HuH-7 (cell line): ENCODE measurements around the gene TMEM106B.
"Not testable (repeated sequence)": the region's sequence is repeated elsewhere in the genome, so short reads cannot be mapped to it uniquely, and the experiment has no call there.

Source experiments
- DNase-seq: peaks from one replicate; pipeline ENCODE4 v3.0.0; 2011; ENCODE audit warnings: low spot score

The TMEM106B gene

DNA sequence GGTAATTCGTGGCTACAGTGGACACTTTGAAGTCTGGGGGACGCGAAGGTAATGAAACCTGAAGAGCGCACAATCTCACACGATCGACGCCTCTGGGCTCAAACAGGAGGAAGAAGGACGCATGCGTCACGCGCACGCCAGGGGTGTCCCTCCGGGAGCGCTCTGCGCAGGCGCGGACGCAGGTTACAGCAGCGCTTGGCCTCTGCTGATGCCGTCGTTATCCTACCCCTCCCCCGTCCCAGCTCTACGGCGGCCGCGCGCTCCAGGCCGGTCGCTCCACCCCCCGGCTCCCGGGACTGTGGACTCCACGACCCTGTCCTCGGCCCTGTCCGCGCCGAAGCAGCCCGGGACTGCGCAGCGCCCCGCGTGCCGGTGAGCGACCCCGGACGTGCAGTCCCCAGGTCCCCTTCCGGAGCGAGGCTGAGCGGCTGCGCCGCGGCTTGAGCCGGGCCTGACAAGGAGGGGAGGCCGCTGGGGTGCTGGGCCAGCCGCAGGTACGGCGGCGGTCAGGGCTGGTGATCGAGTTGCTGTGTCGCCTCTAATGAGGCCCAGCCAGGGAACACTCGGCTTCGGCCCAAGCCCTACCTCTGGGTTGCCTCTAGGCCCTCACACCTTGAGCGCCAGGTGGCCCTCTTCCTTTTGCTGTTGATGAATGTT is at the start of gene TMEM106B:
Gene TMEM106B, plus strand, starts transcription at position 241 of the 657 bp plus-strand sequence. CDS start 3,517 bp downstream, outside the sequence.
- peak; percentile 89 for DNase-seq

DNA sequence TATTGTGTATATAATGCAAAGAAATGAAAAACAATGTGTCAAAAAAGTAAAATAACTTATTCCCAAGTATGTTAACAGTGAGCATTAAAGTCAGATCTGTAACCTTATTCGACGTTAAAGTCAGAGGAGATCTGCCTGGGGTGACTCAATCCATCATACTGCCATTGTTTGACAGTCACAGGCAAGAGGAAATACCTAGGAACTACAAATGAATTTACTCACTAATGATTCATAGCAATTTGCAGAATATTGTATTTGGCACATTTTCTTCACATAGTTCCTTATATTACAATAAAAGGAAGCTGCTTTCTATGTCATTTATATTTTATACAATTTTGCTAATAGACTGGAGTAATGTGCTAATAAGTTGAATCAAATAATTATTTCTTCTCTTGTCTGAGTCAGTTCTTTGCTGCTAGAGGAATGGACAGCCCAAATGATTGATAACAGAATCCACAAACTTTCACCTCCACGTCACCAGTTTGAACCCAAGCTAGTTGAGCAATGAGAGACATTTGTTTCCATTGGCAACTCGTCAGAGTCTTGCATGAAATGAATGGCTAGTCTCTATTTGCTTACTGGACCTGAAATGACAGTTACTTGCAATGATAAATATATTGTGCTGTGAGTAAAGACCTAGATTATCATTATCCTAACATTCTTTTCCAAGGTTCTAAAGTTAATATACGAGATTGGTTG is 48.5 kb upstream of the TMEM106B start:
- DNase-seq: peak; percentile 29

DNA sequence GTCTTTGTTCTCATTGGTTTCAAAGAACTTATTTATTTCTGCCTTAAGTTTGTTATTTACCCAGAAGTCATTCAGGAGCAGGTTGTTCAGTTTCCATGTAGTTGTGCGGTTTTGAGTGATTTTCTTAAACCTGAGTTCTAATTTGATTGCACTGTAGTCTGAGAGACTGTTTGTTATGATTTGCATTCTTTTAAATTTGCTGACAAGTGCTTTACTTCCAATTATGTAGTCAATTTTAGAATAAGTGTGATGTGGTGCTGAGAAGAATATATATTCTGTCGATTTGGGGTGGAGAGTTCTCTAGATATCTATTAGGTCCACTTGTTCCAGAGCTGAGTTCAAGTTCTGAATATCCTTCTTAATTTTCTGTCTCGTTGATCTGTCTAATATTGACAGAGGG is 43.0 kb upstream of the TMEM106B start:
- DNase-seq: not testable (repeated sequence)

DNA sequence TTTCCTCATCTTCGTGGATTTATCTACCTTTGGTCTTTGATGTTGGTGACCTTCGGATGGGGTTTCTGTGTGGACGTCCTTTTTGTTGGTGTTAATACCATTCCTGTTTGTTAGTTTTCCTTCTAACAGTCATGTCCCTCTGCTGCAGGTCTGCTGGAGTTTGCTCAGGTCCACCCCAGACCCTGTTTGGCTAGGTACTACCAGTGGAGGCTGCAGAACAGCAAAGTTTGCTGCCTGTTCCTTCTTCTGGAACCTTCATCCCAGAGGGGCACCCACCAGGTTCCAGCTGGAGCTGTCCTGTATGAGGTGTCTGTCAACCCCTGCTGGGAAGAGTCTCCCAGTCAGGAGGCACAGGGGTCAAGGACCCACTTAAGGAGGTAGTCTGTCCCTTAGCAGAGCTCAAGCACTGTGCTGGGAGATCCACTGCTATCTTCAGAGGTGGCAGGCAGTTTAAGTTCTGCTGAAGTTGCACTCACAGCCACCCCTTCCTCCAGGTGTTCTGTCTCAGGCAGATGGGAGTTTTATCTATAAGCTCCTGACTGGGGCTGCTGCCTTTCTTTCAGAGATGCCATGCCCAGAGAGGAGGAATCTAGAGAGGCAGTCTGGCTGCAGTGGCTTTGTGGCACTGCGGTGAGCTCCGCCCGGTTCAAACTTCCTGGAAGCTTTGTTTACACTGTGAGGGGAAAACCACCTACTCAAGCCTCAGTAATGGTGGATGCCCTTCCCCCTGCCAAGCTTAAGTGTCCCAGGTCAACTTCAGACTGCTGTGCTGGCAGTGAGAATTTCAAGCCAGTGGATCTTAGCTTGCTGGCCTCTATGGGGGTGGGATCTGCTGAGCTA is 40.9 kb upstream of the TMEM106B start:
- DNase-seq: not testable (repeated sequence)

DNA sequence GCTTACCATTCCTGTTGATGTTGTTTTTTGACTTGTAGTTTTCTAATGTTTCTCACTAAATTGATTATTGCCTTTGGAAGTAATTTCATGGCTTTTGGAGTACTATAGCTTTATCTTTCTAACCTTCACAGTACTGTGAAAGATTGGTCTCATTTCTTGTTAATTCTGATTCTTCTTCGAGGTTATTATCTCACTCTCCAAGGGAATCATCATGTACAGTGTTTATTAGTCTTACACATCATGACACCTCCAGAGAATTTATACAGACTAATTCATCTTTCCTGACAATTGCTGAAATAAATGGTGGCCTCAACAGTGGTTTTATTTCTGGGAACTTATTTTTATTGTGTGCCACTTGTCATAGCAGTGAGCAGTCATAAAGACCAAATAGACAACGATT is 37.4 kb upstream of the TMEM106B start:
- DNase-seq: no peak

DNA sequence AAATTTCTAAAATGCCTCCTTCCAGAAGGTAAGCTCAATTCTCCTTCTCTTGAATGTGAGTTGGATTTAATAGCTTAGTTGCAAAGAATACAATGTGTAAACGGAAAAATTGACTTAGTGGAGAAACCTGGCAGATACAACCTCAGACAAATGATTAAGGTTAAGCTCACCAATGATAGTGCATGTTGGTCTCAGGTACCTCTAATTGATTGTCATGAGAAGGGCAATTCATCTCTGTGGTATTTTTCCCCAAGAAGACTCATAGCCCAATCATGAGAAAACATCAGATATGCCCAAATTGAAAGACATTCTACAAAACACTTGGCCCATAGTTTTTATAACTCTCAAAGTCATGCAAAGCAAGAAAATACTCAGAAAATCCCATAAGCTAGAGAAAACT is 36.2 kb upstream of the TMEM106B start:
- DNase-seq: no peak

DNA sequence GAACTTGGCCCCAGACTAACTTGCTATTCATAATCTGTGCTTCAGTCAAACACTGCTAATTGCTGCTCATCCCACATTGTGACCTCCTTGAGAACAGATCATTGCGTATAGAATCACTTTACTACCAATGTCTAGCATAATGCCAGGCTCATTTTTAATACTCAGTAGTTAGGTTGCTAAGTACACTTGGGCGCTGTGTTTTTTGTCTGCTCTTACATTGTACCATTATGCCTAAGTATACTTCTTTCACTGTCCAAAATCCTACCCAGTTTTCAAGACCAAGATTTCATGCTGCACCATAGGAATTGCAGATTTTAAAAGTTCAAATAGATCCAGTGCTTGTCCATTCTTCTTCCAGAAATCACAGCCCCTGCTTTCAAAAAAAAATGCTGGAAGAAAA is 32.8 kb upstream of the TMEM106B start:
- DNase-seq: no peak

DNA sequence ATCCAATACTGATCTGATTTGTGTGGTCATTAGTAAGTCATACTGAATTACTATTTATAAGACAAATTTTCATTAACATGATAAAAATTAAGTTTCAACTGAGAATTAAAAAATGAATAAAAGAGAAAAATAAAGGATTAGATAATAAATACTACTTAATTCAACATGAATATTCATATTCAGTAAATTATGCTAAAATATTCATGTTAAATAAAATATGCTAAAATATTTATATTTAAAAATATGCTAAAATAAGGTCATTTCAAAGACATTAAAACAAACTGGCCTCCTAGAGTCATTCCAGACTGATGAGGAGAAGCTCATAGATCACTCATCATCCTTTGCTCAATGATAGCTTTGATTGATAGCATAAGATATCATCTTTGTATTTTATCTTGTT is 16.7 kb upstream of the TMEM106B start:
- DNase-seq: no peak

DNA sequence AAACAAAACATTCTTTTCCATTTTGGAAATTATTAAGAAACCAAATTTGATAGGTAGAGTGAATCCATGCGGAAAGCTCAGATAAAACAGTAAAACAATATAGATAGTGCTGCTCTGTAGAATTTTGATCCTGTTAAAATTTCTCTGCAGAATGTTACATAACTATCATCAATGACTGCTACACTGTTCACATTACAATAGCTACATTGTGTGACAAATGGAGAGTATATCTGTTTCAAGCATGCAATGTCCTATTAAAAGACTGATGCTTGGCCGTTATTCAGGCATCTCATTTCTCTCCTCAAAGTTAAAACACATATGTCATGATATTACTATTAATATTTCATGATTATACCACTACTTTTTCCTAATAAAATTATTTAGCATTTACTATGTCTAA is 14.7 kb upstream of the TMEM106B start:
- DNase-seq: no peak

DNA sequence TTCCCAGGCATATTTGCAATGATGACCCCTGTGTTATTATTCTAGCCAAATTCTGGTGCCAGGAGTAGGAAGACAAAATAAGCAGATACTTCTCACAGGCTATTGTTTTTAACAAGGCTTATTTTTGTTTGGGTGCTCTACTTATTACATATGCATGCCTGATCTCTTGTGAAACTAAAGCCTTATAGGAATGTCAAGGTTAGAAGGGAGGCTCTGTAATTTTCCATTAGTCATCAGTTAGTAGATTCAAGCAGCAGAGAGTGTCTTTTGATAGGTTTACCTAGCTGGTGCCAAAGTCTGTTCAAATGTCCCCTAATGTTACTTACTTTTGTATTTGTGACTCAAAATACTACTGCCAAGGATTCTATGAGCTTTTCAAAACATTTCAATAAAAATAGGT is 11.7 kb upstream of the TMEM106B start:
- peak; percentile 32 for DNase-seq

DNA sequence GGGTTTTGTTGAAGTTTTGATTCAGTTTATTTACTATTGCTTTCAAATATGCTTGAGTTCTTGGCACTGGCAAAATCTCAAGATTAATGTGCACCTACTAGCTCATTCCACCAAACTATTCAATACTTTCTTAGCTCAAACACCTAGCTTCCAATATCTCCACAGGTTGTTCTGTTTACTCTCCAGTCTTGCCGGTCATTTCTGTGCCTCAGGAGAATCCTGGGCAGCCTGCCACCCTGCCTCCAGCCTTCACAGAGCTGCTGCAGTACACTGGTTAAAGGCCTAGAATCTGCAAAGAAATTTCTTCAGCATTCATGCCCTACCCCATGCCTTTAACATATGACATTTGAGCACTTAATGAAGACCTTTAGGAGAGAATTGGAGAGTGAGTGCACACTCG is 4.0 kb upstream of the TMEM106B start:
- DNase-seq: no peak

DNA sequence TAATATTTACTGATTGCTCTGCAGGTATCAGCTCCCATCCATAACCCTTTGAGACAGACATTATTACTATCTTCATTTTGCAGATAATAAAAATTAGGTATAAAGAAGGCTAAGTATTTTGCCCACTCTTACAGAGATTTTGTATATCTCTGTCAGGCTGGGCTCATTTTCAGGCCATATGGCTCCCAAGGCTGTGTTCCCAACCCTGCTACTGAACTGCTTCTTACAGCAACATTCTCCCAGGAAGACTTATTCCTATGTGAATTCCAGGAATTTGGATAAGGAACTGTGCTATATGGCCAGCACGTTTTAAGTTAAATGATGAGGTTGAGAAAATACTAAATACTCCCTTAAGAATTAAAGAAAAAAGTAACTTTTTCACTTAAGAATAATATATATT is 1.9 kb upstream of the TMEM106B start:
- no peak for DNase-seq

DNA sequence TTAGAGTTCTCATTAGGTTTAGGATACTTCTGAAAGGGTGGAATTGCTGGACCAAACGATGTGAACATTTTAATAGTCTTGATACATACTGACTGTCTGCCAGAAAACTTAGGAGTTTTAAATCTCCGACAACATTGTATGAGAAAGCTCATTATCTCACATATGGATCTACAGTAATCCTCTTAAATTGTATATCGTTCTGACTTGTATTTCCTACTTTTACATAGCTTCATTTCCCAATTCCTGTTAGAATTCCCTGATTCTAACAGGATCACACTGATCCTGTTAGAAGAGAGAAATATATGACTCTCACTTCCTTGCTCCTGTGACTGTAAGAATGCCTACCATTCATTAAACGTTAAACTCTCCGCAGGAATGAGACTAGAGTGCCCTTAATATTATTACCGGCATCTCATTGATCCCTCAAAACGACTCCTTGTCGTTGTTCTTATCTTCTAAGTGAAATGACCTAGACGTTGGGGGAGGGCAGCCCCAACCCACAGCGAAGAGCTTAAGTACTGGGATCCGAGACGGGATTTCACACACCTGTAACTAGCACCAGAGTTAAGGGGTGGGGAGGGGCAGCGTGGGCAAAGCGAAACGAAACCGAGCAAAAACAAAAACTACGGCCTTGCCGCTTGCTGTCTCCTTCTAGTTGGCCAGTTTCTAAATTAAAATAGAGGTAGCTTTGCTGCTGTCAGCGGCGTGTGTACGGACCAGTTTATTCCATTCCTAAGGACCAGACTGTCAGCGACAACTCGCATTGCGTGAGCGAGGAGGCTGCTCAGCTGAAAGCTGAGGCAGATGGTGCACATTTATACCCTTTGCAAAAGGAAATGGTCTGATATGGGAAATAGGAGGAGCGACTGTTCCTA is 678 bp upstream of the TMEM106B start:
- no peak for DNase-seq

DNA sequence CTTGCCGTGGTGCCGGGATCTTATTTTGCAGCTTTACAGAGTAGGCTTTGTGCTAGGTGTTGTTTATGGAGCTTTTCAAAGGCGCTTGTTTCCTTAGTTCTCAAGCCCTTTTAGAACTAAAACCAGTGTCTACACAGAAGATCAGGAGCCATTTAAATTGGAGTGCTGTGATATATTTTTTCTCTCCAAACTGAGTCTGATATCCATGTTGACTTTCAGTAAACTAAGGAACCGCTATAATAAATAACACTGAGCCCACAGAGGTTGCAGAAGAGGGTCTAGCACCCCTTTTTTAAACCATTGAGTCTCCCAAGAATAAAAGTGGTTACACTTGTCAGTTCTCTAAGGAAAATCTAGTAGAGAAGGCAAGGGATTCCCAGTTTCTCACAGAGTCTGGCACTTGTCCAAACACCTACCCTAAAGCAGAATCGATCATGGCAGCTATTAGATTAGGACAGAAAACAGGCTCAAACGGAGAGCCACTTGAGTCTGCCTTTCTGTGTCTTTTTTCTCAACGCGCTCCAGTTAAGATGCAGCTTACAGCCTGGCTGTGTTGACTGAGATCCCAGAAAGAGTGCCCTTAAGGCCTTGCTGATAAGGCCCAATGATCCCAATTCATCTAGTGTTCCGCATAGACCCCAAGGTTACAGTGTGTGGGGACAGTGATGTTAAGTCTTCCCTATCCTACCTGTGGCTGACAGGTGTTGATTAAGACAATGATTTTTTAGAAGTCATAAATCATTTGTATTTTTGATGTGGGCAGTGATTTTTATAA is 804 bp downstream of the TMEM106B start:
- no peak for DNase-seq

DNA sequence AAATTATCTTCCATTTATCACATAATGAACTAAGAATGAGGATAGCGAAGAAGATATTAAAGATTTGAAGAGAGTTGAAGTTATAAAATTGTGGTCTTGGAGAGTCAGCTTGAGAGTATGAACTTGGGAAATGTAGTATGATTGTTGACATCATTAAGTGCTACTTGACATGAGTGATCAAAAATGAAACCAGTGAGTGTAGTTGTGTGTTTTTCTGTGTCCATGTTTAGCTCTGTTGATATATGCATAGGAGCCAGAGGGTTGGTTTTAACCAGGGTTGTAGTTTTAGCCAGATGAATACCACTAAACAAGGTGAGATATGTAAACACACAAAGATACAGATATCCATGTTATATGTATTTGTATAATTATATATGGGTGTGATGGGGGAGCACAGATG is 6.2 kb downstream of the TMEM106B start:
- DNase-seq: no peak

DNA sequence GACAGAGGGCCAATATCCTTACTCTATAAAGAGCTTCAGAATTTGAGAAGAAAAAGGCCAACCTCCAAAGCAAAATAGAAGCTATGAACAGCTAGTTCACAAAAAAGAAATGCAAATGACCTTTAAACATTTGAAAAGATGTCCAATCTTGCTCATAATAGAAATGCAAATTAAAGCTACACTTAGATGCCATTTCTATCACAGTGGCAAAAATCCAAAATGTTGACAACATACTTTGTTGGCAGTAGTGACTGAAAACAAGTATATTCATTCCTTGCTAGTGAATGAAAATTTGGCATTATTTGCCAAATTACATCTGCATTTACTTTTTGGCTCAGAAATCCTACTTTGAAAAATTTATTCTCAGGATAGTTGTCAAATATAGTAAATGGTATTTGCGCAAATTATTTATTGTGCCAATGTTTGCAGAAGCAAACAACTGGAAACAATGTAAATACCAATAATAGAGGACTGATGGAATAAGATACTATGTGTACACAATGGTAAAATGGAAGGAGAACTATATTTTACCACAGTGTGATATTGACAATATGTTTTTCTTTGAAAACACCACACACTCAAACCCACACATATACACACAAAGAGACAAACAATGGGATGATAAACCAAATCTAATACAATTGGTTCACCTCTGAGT is 9.4 kb downstream of the TMEM106B start:
- DNase-seq: no peak

DNA sequence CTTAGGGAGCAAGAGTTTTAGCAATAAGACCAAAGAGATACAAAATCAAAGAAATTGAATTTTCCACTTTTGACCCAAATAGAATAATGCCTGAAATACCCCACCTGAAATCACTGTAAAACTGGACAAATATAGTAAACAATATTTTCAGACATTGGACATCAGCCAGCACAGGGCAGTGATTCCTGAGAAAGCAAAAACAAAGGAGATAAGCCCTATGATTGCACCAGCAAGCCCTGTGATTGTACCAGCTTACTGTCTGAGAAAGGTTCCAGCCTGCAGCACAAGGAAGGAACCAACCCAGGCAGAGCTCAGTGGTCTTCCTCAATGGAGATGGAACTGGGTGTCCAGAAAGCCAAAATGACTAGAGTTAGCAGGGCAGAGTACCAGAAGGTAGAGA is 10.3 kb downstream of the TMEM106B start:
- DNase-seq: no peak

DNA sequence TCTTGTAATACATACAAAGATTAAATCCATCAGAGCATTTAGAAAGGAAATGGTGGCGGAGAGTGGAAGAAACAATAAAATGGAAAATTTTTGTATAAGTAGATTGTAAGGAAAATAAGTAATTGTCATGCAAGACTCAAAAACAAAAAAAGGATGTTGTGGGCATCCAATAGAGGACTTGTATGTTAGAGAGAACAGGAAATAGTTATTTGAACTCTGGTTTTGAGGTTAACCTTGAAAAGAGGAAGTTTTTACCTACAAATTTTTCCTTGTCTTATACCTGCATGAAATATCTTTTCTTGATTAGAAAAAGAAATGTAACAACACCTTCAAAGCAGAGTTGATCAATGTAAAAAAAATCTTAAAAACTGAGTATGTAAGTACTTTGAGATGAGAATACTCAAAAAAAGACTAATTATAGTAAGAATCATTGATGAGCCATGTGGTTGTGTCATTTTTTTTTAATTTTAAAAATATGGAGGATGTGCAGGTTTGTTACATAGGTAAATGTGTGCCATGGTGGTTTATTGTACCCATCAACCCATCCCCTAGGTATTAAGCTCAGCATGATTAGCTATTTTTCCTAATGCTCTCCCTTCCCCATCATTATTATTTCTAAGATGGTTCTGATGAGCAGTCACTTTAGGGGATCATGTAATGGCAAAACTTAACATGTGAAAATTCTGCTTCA is 11.9 kb downstream of the TMEM106B start:
- DNase-seq: no peak

DNA sequence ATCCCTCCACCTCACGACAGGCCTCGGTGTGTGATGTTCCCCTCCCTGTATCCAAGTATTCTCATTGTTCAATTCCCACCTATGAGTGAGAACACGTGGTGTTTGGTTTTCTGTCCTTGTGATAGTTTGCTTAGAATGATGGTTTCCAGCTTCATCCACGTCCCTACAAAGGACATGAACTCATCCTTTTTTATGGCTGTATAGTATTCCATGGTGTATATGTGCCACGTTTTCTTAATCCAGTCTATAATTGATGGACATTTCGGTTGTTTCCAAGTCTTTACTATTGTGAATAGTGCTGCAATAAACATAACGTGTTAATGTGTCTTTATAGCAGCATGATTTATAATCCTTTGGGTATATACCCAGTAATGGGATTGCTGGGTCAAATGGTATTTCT is 13.9 kb downstream of the TMEM106B start:
- DNase-seq: not testable (repeated sequence)

DNA sequence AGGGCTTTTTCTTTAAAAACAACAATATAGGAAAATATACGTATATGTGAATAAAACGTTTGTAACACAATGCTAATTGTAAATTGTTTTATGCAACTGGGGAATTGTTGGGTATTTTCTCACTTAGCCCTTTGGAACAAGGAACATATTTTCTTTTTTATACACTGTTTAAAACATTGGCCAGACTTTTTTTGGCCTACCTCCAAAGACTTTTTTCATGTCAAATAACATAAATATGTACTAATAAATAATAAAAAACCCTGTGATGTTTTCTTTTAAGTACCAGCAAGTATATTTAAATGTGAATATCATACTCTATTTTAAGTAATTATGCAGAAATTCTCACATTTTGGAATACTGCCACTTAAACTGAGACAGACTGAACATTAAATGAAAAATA is 15.7 kb downstream of the TMEM106B start:
- no peak for DNase-seq
